Neural cell (in vitro differentiated cells): ENCODE results near the gene ANG. TPM values are rescaled to one million over a fixed set of nuclear protein-coding genes. Genes with fewer than 3 reads are reported as not detected.
"Not testable (repeated sequence)": the region's sequence is repeated elsewhere in the genome, so short reads cannot be mapped to it uniquely, and the experiment has no call there.

ENCODE experiments used
- H2AFZ ChIP-seq: fragments of 200-600, 300-800 bp; sonication (generic), shearing (Covaris generic); 2 replicates; pipeline ENCODE4 v1.6.0; 2014; ENCODE audit warnings: low read depth, mild to moderate bottlenecking, antibody characterized with exemption, low read length, moderate library complexity
- H3F3A ChIP-seq: fragments of 200-600 bp; shearing (Covaris generic); 2 replicates; pipeline ENCODE4 v1.6.1; 2016; ENCODE audit warnings: mild to moderate bottlenecking, moderate library complexity, mixed read lengths, antibody characterized with exemption, low read length; ENCODE audit not compliant: insufficient read depth, poor library complexity, severe bottlenecking
- H3K27ac ChIP-seq: fragments of 200-600, 300-800 bp; sonication (generic), shearing (Covaris generic); 2 replicates; pipeline ENCODE4 v1.5.1; 2014; ENCODE audit warnings: mild to moderate bottlenecking, low read length, moderate library complexity
- H3K27me3 ChIP-seq: fragments of 300-800, 200-600 bp; sonication (generic), shearing (Covaris generic); 2 replicates; pipeline ENCODE4 v1.6.0; 2014; ENCODE audit warnings: mild to moderate bottlenecking, low read depth, low read length, moderate library complexity; ENCODE audit not compliant: insufficient read depth
- H3K36me3 ChIP-seq: fragments of 300-800, 200-600 bp; sonication (generic), shearing (Covaris generic); 2 replicates; pipeline ENCODE4 v1.5.1; 2014; ENCODE audit warnings: mild to moderate bottlenecking, antibody characterized with exemption, low read length, moderate library complexity; ENCODE audit not compliant: insufficient read depth
- H3K4me2 ChIP-seq: fragments of 300-800, 200-600 bp; sonication (generic), shearing (Covaris generic); 2 replicates; pipeline ENCODE4 v1.6.0; 2014; ENCODE audit warnings: mild to moderate bottlenecking, low read length
- H3K4me3 ChIP-seq: fragments of 300-800, 200-600 bp; sonication (generic), shearing (Covaris generic); 2 replicates; pipeline ENCODE4 v1.5.1; 2014; ENCODE audit warnings: mild to moderate bottlenecking, low read length, moderate library complexity
- H3K79me2 ChIP-seq: fragments of 200-600 bp; shearing (Covaris generic); replicated peaks from 2 replicates; pipeline ENCODE4 v1.6.0; 2014; ENCODE audit warnings: mild to moderate bottlenecking, low read length, moderate library complexity; ENCODE audit not compliant: insufficient read depth
- H3K9ac ChIP-seq: fragments of 300-800, 200-600 bp; sonication (generic), shearing (Covaris generic); 2 replicates; pipeline ENCODE4 v1.6.1; 2016; ENCODE audit warnings: mild to moderate bottlenecking, low read length, mixed read lengths
- H3K9me2 ChIP-seq: fragments of 200-600 bp; shearing (Covaris generic); 2 replicates; pipeline ENCODE4 v1.6.1; 2016; ENCODE audit warnings: mild to moderate bottlenecking, low read length, mixed read lengths; ENCODE audit not compliant: insufficient read depth
- H3K9me3 ChIP-seq: fragments of 200-600, 300-800 bp; sonication (generic), shearing (Covaris generic); 2 replicates; pipeline ENCODE4 v1.6.1; 2016; ENCODE audit warnings: mild to moderate bottlenecking, mixed run types, low read length, moderate library complexity, mixed read lengths
- H4K20me1 ChIP-seq: fragments of 200-600 bp; shearing (Covaris generic); 2 replicates; pipeline ENCODE4 v1.6.1; 2016; ENCODE audit warnings: mild to moderate bottlenecking, mixed run types; ENCODE audit not compliant: insufficient read depth
- CTCF ChIP-seq: fragments of 450-650 bp; IDR thresholded peaks from 2 replicates; pipeline ENCODE4 v1.5.1; 2014; ENCODE audit warnings: antibody characterized with exemption, mild to moderate bottlenecking, moderate library complexity; ENCODE audit not compliant: poor library complexity, severe bottlenecking
- EP300 ChIP-seq: fragments of 450-650 bp; conservative IDR thresholded peaks from 2 replicates; pipeline ENCODE4 v1.6.1; 2014; ENCODE audit warnings: antibody characterized with exemption, mild to moderate bottlenecking, moderate library complexity; ENCODE audit not compliant: poor library complexity, severe bottlenecking
- EZH2 ChIP-seq: fragments of 200-600, 300-800 bp; shearing (Covaris generic), sonication (generic); IDR thresholded peaks from 2 replicates; pipeline ENCODE4 v1.6.1; 2014; ENCODE audit warnings: antibody characterized with exemption, low read length, borderline replicate concordance, mild to moderate bottlenecking; ENCODE audit not compliant: insufficient read depth, poor library complexity, severe bottlenecking
- MXI1 ChIP-seq: fragments of 450-650 bp; conservative IDR thresholded peaks from 2 replicates; pipeline ENCODE4 v1.6.1; 2014; ENCODE audit warnings: antibody characterized with exemption, mild to moderate bottlenecking; ENCODE audit not compliant: poor library complexity, severe bottlenecking
- POLR2AphosphoS5 ChIP-seq: IDR thresholded peaks from 2 replicates; pipeline ENCODE4 v1.6.1; 2012
- RAD21 ChIP-seq: fragments of 450-650 bp; conservative IDR thresholded peaks from 2 replicates; pipeline ENCODE4 v1.6.1; 2014; ENCODE audit warnings: antibody characterized with exemption, mild to moderate bottlenecking, moderate library complexity
- REST ChIP-seq: IDR thresholded peaks from 2 replicates; pipeline ENCODE4 v1.6.1; 2012; ENCODE audit warnings: borderline replicate concordance
- SMC3 ChIP-seq: fragments of 450-650 bp; conservative IDR thresholded peaks from 2 replicates; pipeline ENCODE4 v1.6.1; 2014; ENCODE audit warnings: antibody characterized with exemption, mild to moderate bottlenecking, moderate library complexity; ENCODE audit not compliant: poor library complexity
- TAF1 ChIP-seq: IDR thresholded peaks from 2 replicates; pipeline ENCODE4 v1.6.1; 2012; ENCODE audit warnings: low read depth
- polyA plus RNA-seq: library from polyadenylated mRNA; depleted of rRNA; stranded (reverse); fragments of >200 nt; gene quantifications from 2 replicates; pipeline ENCODE4 v1.2.3, GENCODE V29; 2014

Gene ANG
- polyA plus RNA-seq, 1 donor from 2014 or later, result 0.47 TPM

- Histone ChIP-seq H3K27me3 (no peaks in the 10 kb centered on the region), H3F3A (no peaks in the 10 kb centered on the region), H3K9me2 (no peaks in the 10 kb centered on the region), H4K20me1 (no peaks in the 10 kb centered on the region), H3K36me3 (no peaks in the 10 kb centered on the region), H3K9me3 (no peaks in the 10 kb centered on the region), H3K4me3 (no peak overlapping the region), H2AFZ (no peak overlapping the region), H3K9ac (no peak overlapping the region), H3K27ac (no peak overlapping the region), H3K79me2 (no peaks in the 10 kb centered on the region), H3K4me2 (no peak overlapping the region)
- TF ChIP-seq RAD21 (no peak), MXI1 (no peak), EZH2 (no peak)
Observed at GRCh38 chr14:20642182-20642581, 46.4 kb upstream of the ANG start.

- H3K36me3 ChIP-seq, H3F3A ChIP-seq, H2AFZ ChIP-seq, H3K27me3 ChIP-seq, H3K79me2 ChIP-seq, H4K20me1 ChIP-seq, H3K27ac ChIP-seq, H3K9me3 ChIP-seq, H3K4me3 ChIP-seq, H3K4me2 ChIP-seq, H3K9me2 ChIP-seq, H3K9ac ChIP-seq: not testable (repeated sequence)
Observed at GRCh38 chr14:20642755-20643154, 45.8 kb upstream of the ANG start.

- no peaks in the 10 kb centered on the region for H3F3A ChIP-seq
- no peaks in the 10 kb centered on the region for H4K20me1 ChIP-seq
- no peaks in the 10 kb centered on the region for H3K9me3 ChIP-seq
- no peak overlapping the region for H3K9ac ChIP-seq
- no peaks in the 10 kb centered on the region for H3K36me3 ChIP-seq
- no peak overlapping the region for H3K4me3 ChIP-seq
- no peak overlapping the region for H3K4me2 ChIP-seq
- no peaks in the 10 kb centered on the region for H3K79me2 ChIP-seq
- H2AFZ ChIP-seq, result no peak overlapping the region
- no peaks in the 10 kb centered on the region for H3K9me2 ChIP-seq
- no peak overlapping the region for H3K27ac ChIP-seq
- H3K27me3 ChIP-seq, result no peaks in the 10 kb centered on the region
- no peak for TF ChIP-seq EZH2
- no peak for TF ChIP-seq SMC3
- TF ChIP-seq MXI1, result no peak
- TF ChIP-seq TAF1, result no peak
- no peak for TF ChIP-seq EP300
- no peak for TF ChIP-seq CTCF
- no peak for TF ChIP-seq RAD21
- TF ChIP-seq REST, result no peak
- no peak for TF ChIP-seq POLR2AphosphoS5
Observed at GRCh38 chr14:20644520-20644919, 44.0 kb upstream of the ANG start.
